ENCODE data around the gene DISP3. TPM values are rescaled to one million over a fixed set of nuclear protein-coding genes. Genes with fewer than 3 reads are reported as not detected.

Gene DISP3
- total and polyA plus RNA-seq, 2 of the 4 experiments (the other 2 are of a cell fraction), result 0.05 TPM; not detected in 1

DNA sequence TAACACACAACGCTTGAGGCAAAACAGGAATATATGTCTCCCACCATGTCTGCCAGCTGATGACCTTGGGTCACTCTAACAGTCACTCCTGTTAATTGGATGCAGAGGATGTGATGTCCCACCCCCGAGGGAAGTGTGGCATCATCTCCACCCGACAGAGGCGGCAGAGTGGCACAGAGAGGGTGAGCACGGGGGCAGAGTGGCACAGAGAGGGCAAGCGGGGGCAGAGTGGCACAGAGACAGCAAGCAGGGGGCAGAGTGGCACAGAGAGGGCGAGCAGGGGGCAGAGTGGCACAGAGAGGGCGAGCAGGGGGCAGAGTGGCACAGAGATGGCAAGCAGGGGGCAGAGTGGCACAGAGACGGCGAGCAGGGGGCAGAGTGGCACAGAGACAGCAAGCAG, 44.3 kb downstream of the DISP3 start:
- Histone ChIP-seq H2BK5ac (ENCODE audit: low read depth, low read length, poor library complexity, severe bottlenecking) (no peak overlapping the region), H4K5ac (ENCODE audit: low read depth, low read length) (no peak overlapping the region), H4K91ac (ENCODE audit: insufficient read depth, low read depth, low read length) (no peak overlapping the region), H2AK5ac (ENCODE audit: low read depth, low read length) (no peak overlapping the region), H3K27me3 (ENCODE audit: control insufficient read depth, insufficient read depth, low read length) (no peaks in the 10 kb centered on the region), H3K36me3 (ENCODE audit: control insufficient read depth, insufficient read depth, low read length) (no peaks in the 10 kb centered on the region), H3K4me3 (ENCODE audit: insufficient read depth, low read depth, low read length) (no peak overlapping the region), H3K18ac (ENCODE audit: low read depth, low read length) (no peak overlapping the region), H2BK120ac (ENCODE audit: low read depth, low read length) (no peak overlapping the region), H3K23ac (ENCODE audit: low read depth, low read length) (no peak overlapping the region), H2BK15ac (ENCODE audit: low read depth, low read length) (no peak overlapping the region), H3K9me3 (ENCODE audit: control insufficient read depth, insufficient read depth, low read length) (no peaks in the 10 kb centered on the region), H2AK9ac (replicated peaks; ENCODE audit: low read depth, low read length, poor library complexity) (no peak overlapping the region), H2BK20ac (ENCODE audit: low read depth, low read length) (no peak overlapping the region), H3K27ac (ENCODE audit: insufficient read depth, low read length) (no peak overlapping the region), H3K56ac (ENCODE audit: extremely low read depth, insufficient read depth, low read length) (no peak overlapping the region), H3K9me1 (ENCODE audit: insufficient read depth, low read length) (no peaks in the 10 kb centered on the region), H3K4me1 (ENCODE audit: control insufficient read depth, insufficient read depth, low read length) (no peaks in the 10 kb centered on the region), H3K14ac (replicated peaks; ENCODE audit: low read depth, low read length) (no peak overlapping the region), H3K79me1 (ENCODE audit: low read depth in 1 of 2, low read length in 2 of 2) (no peaks in the 10 kb centered on the region), H2AFZ (replicated peaks; ENCODE audit: low read length, poor library complexity) (no peak overlapping the region), H3K4ac (ENCODE audit: low read depth, low read length) (no peak overlapping the region), H3K9ac (ENCODE audit: low read depth, low read length) (no peak overlapping the region), H4K8ac (ENCODE audit: low read depth in 2 of 2, low read length in 2 of 2) (no peak overlapping the region), H4K20me1 (ENCODE audit: insufficient read depth, low read length) (no peaks in the 10 kb centered on the region), H3K4me2 (ENCODE audit: low read depth, low read length) (no peak overlapping the region)
- POLR2A ChIA-PET (ENCODE audit: unreplicated experiment), result no interaction called here
- 31% methylated on average over 4 of the region's 10 CpGs; no CpG with 5 or more reads in 1 of the 2 experiments for WGBS, 2 experiments (ENCODE audit: extremely low coverage in 2 of 2, insufficient read length in 1 of 2)
- CTCF ChIA-PET, result no interaction called here
- dilution Hi-C loops (cut with HindIII; ENCODE audit: low sequenced_read_pairs, unreplicated experiment), result no loop called here
- in situ Hi-C loops (cut with MboI; ENCODE audit: low sequenced_read_pairs), result no loop called here
- no peak for ATAC-seq (ENCODE audit: low read depth)
- no TSS peak for BruUV-seq (replicated peaks)
- TF ChIP-seq MXI1 (IDR thresholded peaks at IDR 0.05; ENCODE audit: borderline replicate concordance, low read depth, low read length) (no peak), MAZ (IDR thresholded peaks at IDR 0.05; ENCODE audit: borderline replicate concordance, low read depth, low read length) (no peak), BHLHE40 (IDR thresholded peaks at IDR 0.05; ENCODE audit: low read depth, low read length) (no peak), POLR2A (IDR thresholded peaks at IDR 0.05; ENCODE audit: low read depth, low read length) (no peak), SMC3 (IDR thresholded peaks at IDR 0.05; ENCODE audit: low read depth, low read length) (no peak)
- TF ChIP-seq, protein P1, sequence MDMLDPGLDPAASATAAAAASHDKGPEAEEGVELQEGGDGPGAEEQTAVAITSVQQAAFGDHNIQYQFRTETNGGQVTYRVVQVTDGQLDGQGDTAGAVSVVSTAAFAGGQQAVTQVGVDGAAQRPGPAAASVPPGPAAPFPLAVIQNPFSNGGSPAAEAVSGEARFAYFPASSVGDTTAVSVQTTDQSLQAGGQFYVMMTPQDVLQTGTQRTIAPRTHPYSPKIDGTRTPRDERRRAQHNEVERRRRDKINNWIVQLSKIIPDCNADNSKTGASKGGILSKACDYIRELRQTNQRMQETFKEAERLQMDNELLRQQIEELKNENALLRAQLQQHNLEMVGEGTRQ (IDR thresholded peaks at IDR 0.05; ENCODE audit: low read depth, low read length), result no peak
- no peak for DNase-seq
- intact Hi-C loops (cut with micrococcal nuclease), result no loop called here

Measured in IMR-90 (cell line).